Prostate gland (tissue), 2 donors: Measurements from ENCODE around the gene PRPF6. TPM values are rescaled to one million over a fixed set of nuclear protein-coding genes. Genes with fewer than 3 reads are reported as not detected.

Experiments
- DNase-seq: peaks from one replicate; pipeline ENCODE4 v3.0.0-alpha.2; 2019; ENCODE audit warnings: low spot score
- H3K27ac ChIP-seq, 2 donors: fragments of 200-600 bp; sonication (generic); 2 replicates each; pipeline ENCODE4 v1.5.1; 2017 to 2019
- H3K27me3 ChIP-seq: fragments of 200-600 bp; sonication (generic); replicated peaks from 2 replicates; pipeline ENCODE4 v1.5.1; 2019; ENCODE audit not compliant: insufficient read depth
- H3K36me3 ChIP-seq, 2 donors: fragments of 200-600 bp; sonication (generic); 1 replicate in 1 of 2; 2 replicates in 1 of 2; pipeline versions ENCODE4 v1.5.1 to v1.8.1; 2017 to 2019
- H3K4me1 ChIP-seq: fragments of 200-600 bp; sonication (generic); replicated peaks from 2 replicates; pipeline ENCODE4 v1.5.1; 2019
- H3K4me3 ChIP-seq, 2 donors: fragments of 200-600 bp; sonication (generic); 2 replicates each; pipeline ENCODE4 v1.5.1; 2017 to 2019
- H3K9me3 ChIP-seq: fragments of 200-600 bp; sonication (generic); 2 replicates; pipeline ENCODE4 v1.5.1; 2017
- CTCF ChIP-seq, 4 experiments: fragments of 200-600 bp in 2 of 4; fragments of 450-650 bp in 2 of 4; sonication (generic) in 2 of 4; IDR thresholded peaks; 1 replicate in 3 of 4; 2 replicates in 1 of 4; pipeline ENCODE4 v1.5.1; 2016 to 2019; ENCODE audit warnings: antibody characterized with exemption in 4 of 4, mild to moderate bottlenecking in 2 of 4, moderate library complexity in 2 of 4
- POLR2A ChIP-seq: fragments of 450-650 bp; IDR thresholded peaks from one replicate; pipeline ENCODE4 v1.6.1; 2016; ENCODE audit warnings: antibody characterized with exemption, mild to moderate bottlenecking
- POLR2AphosphoS5 ChIP-seq: sonication (generic); formaldehyde crosslinking; IDR thresholded peaks from one replicate; pipeline ENCODE4 v1.6.1; 2017; ENCODE audit warnings: antibody characterized with exemption
- whole genome bisulfite sequencing: methylation state at CpG from one replicate; pipeline ENCODE4 v1.1.5; 2018; 5-methylcytosine and 5-hydroxymethylcytosine counted together
- intact Hi-C: fragments of 100-400 bp; cut with DNase I; formaldehyde crosslinking; loops from one replicate; pipeline ENCODE4 v1.14.2; 2022
- total RNA-seq, 2 donors: library from RNA; depleted of rRNA; stranded (reverse); fragments of >200 nt; gene quantifications; one replicate each; pipeline ENCODE4 v1.1.0, GENCODE V29; 2016

PRPF6 gene
- total RNA-seq, result 10 to 100 TPM; 60.9 to 99.6 TPM

GRCh38 chr20:63980806-63981728, at the start of gene PRPF6:
Gene PRPF6, plus strand, starts transcription at chr20:63981132. Its CDS starts 114 bp downstream, at chr20:63981246.
- DNase-seq, result peak; percentile 90
- TF ChIP-seq POLR2AphosphoS5 (peak; percentile 99), POLR2A (no peak), CTCF (IDR thresholded peaks at IDR 0.05) (peak; percentile 74 to 96 (median 88))
- H3K27ac ChIP-seq, result peak within 1 kb of the TSS; percentile 73 to 75
- intact Hi-C loops, result no loop called here
- peak within 1 kb of the TSS; percentile 79 for H3K4me3 ChIP-seq
- no peaks in the 10 kb centered on the region for H3K27me3 ChIP-seq
- WGBS, result 2% methylated on average over 72 of the region's 75 CpGs
- peaks cover 0 to 7% of the 10 kb centered on the region in 2 donors for H3K36me3 ChIP-seq
- H3K9me3 ChIP-seq, result no peaks in the 10 kb centered on the region
- H3K4me1 ChIP-seq, result peaks cover 7% of the 10 kb centered on the region

GRCh38 chr20:63931735-63932134, 49.2 kb upstream of the PRPF6 start:
- Histone ChIP-seq H3K9me3 (no peaks in the 10 kb centered on the region), H3K27me3 (no peaks in the 10 kb centered on the region), H3K4me1 (no peaks in the 10 kb centered on the region), H3K36me3 (peaks cover 12 to 28% of the 10 kb centered on the region in 2 donors), H3K27ac (no peak overlapping the region), H3K4me3 (no peak overlapping the region)
- no peak for DNase-seq
- WGBS, result 85% methylated on average over 18 of the region's 19 CpGs
- no peak for TF ChIP-seq POLR2AphosphoS5
- TF ChIP-seq POLR2A, result no peak
- TF ChIP-seq CTCF (IDR thresholded peaks at IDR 0.05), result no peak
- intact Hi-C loops, result no loop called here

- no peaks in the 10 kb centered on the region for H3K4me1 ChIP-seq
- intact Hi-C loops, result no loop called here
These were observed 48.2 kb upstream of the PRPF6 start for GRCh38 chr20:63932606-63933160.

GRCh38 chr20:63933646-63934045, 47.3 kb upstream of the PRPF6 start:
- Histone ChIP-seq H3K36me3 (peaks cover 10 to 24% of the 10 kb centered on the region in 2 donors), H3K4me1 (no peaks in the 10 kb centered on the region), H3K9me3 (no peaks in the 10 kb centered on the region), H3K4me3 (no peak overlapping the region), H3K27me3 (no peaks in the 10 kb centered on the region), H3K27ac (no peak overlapping the region)
- DNase-seq, result no peak
- no peak for TF ChIP-seq CTCF (IDR thresholded peaks at IDR 0.05)
- no peak for TF ChIP-seq POLR2A
- TF ChIP-seq POLR2AphosphoS5, result no peak
- intact Hi-C loops, result no loop called here
- WGBS, result 82% methylated on average over 5 of the region's 5 CpGs

More at GRCh38 chr20:63932606-63933160, 48.2 kb upstream of the PRPF6 start:
- H3K36me3 ChIP-seq, result peaks cover 12 to 28% of the 10 kb centered on the region in 2 donors
- DNase-seq, result no peak
- no peak for TF ChIP-seq POLR2A
- H3K9me3 ChIP-seq, result no peaks in the 10 kb centered on the region
- 91% methylated on average over 17 of the region's 17 CpGs for WGBS
- no peaks in the 10 kb centered on the region for H3K27me3 ChIP-seq
- H3K4me3 ChIP-seq, result no peak overlapping the region
- no peak overlapping the region for H3K27ac ChIP-seq

- TF ChIP-seq POLR2A (no peak), POLR2AphosphoS5 (no peak), CTCF (IDR thresholded peaks at IDR 0.05) (no peak)
- no peaks in the 10 kb centered on the region for H3K4me1 ChIP-seq
- H3K27ac ChIP-seq, result no peak overlapping the region
- H3K4me3 ChIP-seq, result no peak overlapping the region
- H3K27me3 ChIP-seq, result no peaks in the 10 kb centered on the region
- no peaks in the 10 kb centered on the region for H3K9me3 ChIP-seq
- intact Hi-C loops, result no loop called here
- 81% methylated on average over 37 of the region's 37 CpGs for WGBS
- H3K36me3 ChIP-seq, result peaks cover 5 to 16% of the 10 kb centered on the region in 2 donors
- no peak for DNase-seq
These were observed 46.5 kb upstream of the PRPF6 start for GRCh38 chr20:63934271-63935068.
